DMS 273 (cell line): Measurements from ENCODE around the gene UQCC5.

ENCODE experiments used
- DNase-seq: peaks from one replicate; lab custom pipeline; 2025; ENCODE audit not compliant: unreplicated experiment; lab: John Stamatoyannopoulos, UW

The UQCC5 gene, protein sequence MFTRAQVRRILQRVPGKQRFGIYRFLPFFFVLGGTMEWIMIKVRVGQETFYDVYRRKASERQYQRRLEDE

DNA sequence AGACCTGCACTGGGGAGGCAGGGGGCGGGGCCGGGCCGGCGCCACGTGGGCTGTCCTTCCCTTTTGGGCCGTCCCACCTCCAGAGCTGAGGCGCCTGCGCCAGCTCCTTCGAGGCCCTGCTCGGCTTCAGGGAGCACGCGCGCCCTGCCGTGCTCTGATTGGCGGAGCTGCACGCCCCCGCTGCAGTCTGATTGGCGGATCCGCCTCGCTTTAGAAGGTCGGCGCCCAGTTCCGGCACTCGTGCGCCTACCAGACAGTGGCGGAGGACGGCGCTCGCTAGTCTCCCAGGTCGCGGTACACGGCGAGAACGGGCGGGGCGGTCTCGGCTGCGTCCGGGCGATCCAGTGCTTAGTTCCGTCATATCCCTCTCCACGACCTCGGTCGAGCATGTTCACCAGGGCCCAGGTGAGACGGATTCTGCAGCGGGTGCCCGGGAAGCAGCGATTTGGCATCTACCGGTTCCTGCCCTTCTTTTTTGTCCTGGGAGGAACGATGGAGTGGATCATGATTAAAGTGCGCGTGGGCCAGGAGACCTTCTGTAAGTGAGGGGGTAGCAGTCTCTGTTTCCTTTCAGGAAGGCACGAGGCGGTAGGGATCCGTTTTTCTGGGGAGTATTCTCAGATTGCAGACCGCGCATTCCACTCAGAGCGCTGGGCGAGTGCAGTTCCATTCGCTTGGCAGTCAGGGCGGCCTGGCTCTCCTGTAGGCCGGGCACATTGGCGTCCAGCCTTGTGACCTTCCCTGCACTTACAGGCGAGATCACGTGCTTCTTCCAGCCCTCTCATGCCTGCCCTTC, at the start of gene UQCC5:
Gene UQCC5 (plus strand): TSS at position 237 of the 796 bp plus-strand sequence. CDS start 151 bp downstream, at position 388.
- DNase-seq, result peak; percentile 98

DNA sequence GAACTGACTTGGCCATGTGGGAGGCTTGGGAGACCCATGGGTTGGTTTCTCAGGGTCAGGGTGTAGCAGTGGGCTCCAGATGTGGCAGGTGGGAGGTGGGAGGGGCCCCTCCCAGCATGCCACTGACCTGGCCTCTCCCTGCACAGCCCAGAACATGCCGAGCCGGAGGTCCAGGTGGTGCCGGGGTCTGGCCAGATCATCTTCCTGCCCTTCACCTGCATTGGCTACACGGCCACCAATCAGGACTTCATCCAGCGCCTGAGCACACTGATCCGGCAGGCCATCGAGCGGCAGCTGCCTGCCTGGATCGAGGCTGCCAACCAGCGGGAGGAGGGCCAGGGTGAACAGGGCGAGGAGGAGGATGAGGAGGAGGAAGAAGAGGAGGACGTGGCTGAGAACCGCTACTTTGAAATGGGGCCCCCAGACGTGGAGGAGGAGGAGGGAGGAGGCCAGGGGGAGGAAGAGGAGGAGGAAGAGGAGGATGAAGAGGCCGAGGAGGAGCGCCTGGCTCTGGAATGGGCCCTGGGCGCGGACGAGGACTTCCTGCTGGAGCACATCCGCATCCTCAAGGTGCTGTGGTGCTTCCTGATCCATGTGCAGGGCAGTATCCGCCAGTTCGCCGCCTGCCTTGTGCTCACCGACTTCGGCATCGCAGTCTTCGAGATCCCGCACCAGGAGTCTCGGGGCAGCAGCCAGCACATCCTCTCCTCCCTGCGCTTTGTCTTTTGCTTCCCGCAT, 49.2 kb upstream of the UQCC5 start:
- DNase-seq, result no peak

DNA sequence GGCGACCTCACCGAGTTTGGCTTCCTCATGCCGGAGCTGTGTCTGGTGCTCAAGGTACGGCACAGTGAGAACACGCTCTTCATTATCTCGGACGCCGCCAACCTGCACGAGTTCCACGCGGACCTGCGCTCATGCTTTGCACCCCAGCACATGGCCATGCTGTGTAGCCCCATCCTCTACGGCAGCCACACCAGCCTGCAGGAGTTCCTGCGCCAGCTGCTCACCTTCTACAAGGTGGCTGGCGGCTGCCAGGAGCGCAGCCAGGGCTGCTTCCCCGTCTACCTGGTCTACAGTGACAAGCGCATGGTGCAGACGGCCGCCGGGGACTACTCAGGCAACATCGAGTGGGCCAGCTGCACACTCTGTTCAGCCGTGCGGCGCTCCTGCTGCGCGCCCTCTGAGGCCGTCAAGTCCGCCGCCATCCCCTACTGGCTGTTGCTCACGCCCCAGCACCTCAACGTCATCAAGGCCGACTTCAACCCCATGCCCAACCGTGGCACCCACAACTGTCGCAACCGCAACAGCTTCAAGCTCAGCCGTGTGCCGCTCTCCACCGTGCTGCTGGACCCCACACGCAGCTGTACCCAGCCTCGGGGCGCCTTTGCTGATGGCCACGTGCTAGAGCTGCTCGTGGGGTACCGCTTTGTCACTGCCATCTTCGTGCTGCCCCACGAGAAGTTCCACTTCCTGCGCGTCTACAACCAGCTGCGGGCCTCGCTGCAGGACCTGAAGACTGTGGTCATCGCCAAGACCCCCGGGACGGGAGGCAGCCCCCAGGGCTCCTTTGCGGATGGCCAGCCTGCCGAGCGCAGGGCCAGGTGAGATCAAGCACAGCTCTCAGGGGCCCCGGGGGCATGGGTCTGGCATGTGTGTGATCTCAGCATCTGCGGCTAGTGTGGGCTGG, 48.4 kb upstream of the UQCC5 start:
- no peak for DNase-seq

DNA sequence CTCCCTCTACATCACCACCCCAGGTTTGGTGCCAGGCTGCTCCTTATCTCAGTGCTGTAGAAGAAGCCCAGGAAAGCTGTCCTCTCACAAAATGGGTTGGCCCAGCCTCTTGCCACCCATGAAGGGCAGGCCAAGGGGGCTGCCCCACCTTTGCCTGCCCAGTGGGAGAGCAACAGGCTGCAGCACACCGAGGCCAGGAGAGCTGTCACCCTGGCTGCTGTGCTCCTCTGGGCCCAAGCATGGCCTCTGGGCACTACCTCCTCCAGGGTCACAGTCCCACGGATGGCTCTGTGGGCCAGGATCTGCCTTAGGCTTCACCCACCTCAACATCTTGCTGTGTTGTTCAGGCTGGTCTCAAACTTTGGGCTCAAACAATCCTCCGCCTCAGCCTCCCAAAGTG, 47.7 kb upstream of the UQCC5 start:
- DNase-seq, result no peak

DNA sequence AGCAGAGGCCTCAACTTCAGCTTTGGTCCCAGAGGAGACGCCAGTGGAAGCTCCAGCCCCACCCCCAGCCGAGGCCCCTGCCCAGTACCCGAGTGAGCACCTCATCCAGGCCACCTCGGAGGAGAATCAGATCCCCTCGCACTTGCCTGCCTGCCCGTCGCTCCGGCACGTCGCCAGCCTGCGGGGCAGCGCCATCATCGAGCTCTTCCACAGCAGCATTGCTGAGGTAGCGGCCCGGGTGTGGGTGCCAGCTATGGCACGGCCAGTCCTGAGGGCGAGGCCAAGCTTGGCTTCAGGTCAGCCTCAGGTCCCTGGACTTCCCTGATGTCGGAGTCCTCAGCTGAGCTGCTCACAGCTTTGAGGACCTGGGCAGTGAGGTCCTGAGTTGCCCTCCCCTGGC, 47.0 kb upstream of the UQCC5 start:
- DNase-seq, result no peak

DNA sequence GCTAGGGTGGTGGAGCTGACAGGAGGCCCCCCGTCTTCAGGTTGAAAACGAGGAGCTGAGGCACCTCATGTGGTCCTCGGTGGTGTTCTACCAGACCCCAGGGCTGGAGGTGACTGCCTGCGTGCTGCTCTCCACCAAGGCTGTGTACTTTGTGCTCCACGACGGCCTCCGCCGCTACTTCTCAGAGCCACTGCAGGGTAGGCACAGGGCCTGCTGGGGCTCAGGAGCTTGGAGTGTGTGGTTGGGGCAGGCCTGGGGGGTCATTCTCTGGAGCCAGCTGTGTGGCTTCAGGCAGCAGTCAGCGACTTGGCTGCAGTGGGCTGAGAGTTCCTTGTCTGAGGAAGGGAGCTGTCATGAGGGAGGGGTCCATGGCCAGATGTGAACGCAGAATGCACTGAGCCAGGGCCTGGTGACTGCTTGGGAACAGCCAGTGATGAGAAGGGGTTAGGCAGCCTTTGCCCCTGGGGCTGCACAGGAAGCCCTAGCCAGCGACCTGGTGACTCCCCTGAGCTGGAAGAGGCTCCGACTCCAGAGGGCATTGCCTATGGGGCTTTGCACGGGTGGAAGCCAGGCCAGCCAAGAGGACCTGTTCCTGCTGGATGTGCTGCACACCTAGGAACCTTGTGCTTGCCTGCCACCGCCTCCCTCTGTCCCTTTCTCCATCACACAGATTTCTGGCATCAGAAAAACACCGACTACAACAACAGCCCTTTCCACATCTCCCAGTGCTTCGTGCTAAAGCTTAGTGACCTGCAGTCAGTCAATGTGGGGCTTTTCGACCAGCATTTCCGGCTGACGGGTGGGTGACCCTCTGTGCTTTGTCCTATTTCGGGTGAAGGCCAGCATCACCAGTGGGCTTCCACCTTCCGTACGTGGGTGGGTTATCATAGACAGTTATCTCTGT, 46.1 kb upstream of the UQCC5 start:
- no peak for DNase-seq

DNA sequence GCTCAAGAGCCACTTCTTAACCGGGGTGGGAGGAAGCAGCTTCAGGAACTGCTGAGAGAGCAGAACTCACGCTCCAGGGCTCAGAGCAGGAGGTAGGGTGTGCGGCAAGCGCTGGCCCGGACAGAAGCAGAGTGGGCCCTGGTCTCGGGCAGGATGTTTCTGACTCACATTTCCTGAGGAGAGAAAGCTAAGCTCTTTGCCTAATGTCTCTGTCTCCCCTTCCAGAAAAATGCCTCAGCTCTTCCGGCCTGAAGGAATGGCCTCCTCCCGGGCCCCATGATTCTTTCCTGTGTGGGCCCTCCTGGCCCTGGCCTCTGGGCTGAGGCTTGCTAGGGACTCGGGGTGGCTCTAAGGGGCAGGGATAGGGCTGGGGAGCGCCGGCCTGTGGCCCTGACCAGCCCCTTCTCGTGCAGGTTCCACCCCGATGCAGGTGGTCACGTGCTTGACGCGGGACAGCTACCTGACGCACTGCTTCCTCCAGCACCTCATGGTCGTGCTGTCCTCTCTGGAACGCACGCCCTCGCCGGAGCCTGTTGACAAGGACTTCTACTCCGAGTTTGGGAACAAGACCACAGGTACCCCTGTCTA, 45.4 kb upstream of the UQCC5 start:
- DNase-seq, result no peak

DNA sequence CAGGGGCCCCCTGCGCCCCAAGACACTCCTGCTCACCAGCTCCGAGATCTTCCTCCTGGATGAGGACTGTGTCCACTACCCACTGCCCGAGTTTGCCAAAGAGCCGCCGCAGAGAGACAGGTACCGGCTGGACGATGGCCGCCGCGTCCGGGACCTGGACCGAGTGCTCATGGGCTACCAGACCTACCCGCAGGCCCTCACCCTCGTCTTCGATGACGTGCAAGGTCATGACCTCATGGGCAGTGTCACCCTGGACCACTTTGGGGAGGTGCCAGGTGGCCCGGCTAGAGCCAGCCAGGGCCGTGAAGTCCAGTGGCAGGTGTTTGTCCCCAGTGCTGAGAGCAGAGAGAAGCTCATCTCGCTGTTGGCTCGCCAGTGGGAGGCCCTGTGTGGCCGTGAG, 44.3 kb upstream of the UQCC5 start:
- DNase-seq, result no peak

DNA sequence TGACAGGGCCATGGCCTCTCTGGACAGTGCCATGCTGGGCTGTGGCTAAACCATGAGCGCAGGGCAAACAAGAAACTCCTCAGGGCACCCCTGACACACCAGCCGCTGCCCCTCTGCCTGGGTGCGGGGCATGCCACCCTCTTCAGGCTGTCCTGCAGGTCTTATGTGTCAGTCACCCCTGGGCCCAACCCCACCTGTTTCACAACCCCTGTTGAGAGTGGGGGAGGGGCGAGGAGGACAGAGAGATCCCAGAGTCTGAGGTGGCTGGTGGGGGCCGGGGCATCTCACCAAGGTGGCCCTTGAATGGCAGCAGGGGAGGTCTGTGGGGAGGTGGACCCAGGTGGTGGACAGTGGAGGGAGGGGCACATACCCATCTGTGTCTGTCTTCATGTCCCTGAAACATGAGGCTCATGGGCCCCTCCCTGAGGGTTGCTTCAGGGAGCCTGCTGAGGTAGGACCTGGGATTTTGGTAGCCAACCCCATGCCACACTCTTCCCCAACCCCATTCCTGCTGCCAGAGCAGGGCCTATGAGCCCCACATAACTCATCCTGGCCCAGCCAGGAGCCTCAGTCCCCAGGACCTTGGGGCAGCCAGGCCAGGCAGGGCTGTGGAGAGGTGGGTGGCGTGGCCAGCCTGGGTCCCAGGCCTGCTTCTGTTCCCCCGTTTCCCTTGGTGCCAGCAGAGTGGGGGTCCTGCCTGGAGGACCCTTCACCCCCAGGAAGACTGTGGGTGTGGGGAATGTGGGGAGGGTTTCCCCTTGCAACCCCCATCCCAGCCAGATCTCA, 43.0 kb upstream of the UQCC5 start:
- DNase-seq, result peak; percentile 42

DNA sequence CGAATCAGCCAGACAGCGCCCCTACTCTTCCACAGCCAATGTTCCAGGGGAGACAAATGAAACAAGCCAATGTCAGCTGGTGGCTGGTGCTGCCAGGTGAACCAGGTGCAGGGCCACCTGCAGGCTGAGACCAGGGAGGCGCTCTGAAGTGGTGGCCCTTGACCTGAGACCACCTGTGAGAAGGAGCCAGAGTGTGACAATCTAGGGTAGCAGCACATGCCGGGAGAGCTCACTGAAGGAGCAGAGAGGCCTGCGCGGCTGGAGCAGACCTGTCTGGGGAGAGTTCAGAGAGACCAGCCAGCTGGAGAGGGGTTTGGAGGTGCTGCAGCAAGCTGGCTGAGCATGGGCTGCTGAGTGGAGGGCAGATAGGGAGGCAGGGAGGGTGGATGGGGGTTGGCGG, 42.0 kb upstream of the UQCC5 start:
- DNase-seq, result peak; percentile 43

DNA sequence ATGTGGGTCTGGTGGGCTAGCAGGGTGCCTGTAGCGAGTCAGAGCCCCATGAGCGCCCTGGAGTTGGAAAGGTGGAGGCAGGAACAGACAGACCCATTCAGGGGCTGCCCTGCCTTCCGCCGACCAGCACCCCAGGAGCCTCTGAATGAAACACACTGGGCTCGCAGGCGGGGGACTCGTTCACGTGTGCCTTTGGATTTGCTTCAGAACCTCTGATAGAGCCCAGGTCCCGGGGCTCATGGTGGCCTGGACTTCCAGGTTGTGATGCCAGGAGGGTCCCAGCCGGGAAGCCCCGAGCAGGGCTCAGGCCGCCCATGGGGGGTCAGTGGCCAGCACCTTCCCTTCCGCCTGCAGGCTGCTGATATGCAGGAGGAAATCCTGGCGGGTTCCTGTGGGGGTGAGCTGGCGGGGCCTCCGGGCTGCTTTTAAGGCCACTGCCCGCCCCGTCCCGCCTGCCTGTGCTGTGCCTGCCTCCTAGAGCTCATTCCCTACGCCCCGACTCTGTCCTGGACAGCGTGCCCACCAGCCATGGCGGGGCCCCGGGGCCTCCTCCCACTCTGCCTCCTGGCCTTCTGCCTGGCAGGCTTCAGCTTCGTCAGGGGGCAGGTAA, 41.4 kb upstream of the UQCC5 start, which contains the start of gene STAB1:
Gene STAB1 (plus strand): TSS at position 453 of the 610 bp plus-strand sequence. CDS start 76 bp downstream, at position 529.
- no peak for DNase-seq

DNA sequence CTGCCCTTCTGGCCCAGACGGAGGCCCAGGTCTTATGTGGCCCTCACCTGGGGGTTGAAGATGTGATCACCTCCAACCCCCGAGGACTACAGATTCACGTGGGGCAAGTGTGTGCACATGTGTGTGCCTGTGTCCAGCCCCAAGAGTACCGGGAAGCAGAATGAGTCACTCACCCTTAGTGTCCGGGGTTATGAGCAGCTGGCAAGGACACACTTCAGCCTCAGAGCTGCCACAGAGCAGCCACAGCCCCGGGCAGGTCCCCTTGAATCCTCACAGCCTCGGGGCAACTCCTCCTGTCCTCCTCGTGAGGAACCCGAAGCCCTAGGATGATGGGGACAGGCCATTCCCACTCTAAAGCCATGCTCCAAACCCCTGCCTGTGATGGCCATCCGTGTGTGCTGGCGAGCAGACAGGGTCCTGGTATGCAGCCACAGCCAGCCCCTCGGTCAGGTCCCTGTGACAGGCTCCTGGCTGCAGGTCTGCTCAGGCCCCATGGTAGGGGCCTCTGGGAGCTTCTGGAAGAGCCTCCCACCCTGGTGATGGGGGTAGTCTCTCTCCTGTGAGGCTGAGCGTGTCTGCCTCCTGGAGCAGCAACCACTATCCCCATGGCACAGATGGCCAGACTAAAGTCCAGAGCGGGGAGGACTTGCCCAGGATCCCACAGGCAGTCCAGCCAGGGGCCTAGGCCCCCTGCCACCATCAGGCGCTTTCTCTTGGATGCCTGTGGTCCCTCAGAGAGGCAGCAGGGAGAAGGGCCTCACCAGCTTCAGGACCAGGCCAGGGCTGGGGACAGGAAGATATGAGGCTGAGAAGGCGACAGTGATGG, 40.4 kb upstream of the UQCC5 start:
- no peak for DNase-seq

DNA sequence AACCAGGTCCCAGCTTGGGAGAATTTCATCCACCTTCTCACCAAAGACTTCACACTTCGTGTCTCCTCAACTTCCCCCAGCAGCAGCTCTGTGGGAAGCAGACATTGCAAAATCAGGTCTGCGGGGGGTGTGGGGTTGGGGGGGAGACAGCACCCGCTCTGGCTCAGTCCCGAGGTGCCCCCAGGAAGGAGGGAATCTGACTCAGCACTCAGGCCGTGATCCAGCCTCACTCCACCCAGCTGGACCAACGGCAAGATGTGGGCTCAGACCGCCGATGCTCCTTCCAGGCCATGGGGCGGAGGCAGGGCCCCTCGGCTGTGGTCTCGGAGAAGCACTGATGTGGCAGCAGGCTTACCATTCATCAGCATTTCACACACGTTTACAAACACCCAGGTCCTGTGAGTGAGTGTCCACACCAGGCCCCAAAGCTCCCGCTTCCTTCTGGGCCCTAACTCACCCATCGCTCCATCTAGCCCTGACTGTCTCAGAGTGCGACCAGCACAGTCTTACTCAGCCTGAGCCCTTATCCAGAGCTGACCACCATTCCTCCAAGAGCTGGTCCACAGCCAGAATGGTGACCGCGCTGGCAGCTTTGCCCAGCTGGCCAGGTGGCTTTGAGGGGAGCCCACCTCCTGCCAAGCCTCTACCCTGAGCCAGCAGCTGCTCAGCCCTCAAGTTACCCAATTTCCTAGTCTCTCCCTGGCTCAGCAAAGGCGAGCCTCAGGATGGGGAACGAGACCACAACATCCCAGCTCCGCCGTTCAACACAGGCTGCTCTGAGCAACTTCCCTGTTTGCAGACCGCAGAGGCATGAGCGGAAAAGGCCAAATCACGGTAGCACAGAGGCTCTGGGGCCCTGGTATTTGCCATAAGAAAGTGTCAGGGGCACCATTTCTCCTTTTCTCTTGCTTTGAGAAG, 38.0 kb upstream of the UQCC5 start:
- DNase-seq, result no peak

DNA sequence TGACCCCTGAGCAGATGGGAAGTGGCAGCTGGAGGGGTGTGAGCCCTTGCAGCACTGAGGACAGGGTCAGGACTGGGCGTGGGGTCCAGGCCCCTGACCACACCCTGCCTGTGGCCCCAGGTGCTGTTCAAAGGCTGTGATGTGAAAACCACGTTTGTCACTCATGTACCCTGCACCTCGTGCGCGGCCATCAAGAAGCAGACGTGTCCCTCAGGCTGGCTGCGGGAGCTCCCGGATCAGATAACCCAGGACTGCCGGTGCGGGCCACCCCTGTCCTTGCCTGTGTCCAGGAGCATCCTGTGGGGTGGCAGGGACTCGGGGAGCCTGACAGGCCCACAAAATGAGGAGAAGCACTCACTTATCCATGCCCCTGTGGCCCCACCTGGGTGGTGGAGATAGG, 35.4 kb upstream of the UQCC5 start:
- no peak for DNase-seq

DNA sequence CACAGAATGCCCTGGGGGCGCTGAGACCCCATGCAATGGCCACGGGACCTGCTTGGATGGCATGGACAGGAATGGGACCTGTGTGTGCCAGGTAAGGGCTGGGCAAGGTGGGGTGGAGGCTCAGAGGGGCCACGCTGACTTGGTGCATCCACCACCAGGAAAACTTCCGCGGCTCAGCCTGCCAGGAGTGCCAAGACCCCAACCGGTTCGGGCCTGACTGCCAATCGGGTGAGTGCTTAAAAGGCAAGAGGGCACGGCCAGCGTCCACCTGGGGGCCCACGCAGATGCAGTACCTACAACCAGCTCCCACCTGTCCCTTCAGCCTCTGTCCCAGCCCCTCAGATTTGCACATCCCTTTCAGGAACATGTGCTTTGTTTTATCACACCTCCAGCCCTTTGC, 34.4 kb upstream of the UQCC5 start:
- no peak for DNase-seq

DNA sequence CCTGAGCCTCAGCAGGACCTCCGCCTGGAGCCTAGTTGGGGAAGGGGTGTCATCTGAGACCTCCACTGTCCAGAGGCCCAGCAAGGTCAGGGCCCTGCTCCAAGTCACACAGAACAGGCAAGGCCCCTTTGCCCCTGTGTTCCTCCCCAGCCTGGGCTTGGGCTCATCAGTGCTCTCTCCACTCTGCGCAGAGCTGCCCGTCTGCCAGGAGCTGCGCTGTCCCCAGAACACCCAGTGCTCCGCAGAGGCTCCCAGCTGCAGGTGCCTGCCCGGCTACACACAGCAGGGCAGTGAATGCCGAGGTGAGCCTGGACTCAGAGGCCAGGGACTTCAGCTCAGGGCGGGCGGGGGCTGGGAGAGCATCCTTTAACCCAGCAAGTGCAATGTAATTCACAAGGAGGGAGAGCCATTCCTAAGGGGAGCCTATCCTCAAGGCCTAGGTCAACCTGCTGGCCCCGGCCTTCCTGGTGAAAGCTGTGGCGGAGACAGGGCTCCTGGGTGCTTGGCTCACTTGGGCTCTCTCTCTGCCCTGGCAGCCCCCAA, 33.5 kb upstream of the UQCC5 start:
- no peak for DNase-seq
